Measurements from ENCODE around the gene RNF220. TPM values are rescaled to one million over a fixed set of nuclear protein-coding genes. Genes with fewer than 3 reads are reported as not detected.

Gene RNF220
- total RNA-seq, 1 experiment from 2014 or later = 72.9 TPM

- no peak for DNase-seq (ENCODE audit: low read depth)
These were observed 179.1 kb downstream of the RNF220 start for GRCh38 chr1:44584167-44584566.

GRCh38 chr1:44585315-44585920 is 180.4 kb downstream of the RNF220 start:
- no peak for DNase-seq (ENCODE audit: low read depth)

- no peak for DNase-seq (ENCODE audit: low read depth)
These were observed 182.9 kb downstream of the RNF220 start for GRCh38 chr1:44587796-44588460.

GRCh38 chr1:44588551-44589210 is 183.6 kb downstream of the RNF220 start:
- DNase-seq (ENCODE audit: low read depth) = no peak

GRCh38 chr1:44590475-44590874 is 185.4 kb downstream of the RNF220 start:
- DNase-seq (ENCODE audit: low read depth) = peak; percentile 12

GRCh38 chr1:44591381-44591780 is 186.3 kb downstream of the RNF220 start:
- no peak for DNase-seq (ENCODE audit: low read depth)

- DNase-seq (ENCODE audit: low read depth) = no peak
These were observed 187.4 kb downstream of the RNF220 start for GRCh38 chr1:44592208-44593145.

GRCh38 chr1:44594353-44594752 is 189.3 kb downstream of the RNF220 start:
- no peak for DNase-seq (ENCODE audit: low read depth)

GRCh38 chr1:44594871-44595735 is 190.0 kb downstream of the RNF220 start:
- peak; percentile 48 for DNase-seq (ENCODE audit: low read depth)

GRCh38 chr1:44596511-44596910 is 191.5 kb downstream of the RNF220 start:
- DNase-seq (ENCODE audit: low read depth) = no peak

GRCh38 chr1:44598167-44598566 is 193.1 kb downstream of the RNF220 start:
- no peak for DNase-seq (ENCODE audit: low read depth)

GRCh38 chr1:44602634-44603628 is 197.9 kb downstream of the RNF220 start:
- DNase-seq (ENCODE audit: low read depth) = no peak

GRCh38 chr1:44603718-44604117 is 198.7 kb downstream of the RNF220 start:
- DNase-seq (ENCODE audit: low read depth) = no peak

GRCh38 chr1:44604157-44604955 is 199.3 kb downstream of the RNF220 start:
- no peak for DNase-seq (ENCODE audit: low read depth)

- peak; percentile 20 for DNase-seq (ENCODE audit: low read depth)
These were observed 201.0 kb downstream of the RNF220 start for GRCh38 chr1:44605914-44606615.

GRCh38 chr1:44606701-44607281 is 201.7 kb downstream of the RNF220 start:
- no peak for DNase-seq (ENCODE audit: low read depth)

- peak; percentile 23 for DNase-seq (ENCODE audit: low read depth)
These were observed 203.1 kb downstream of the RNF220 start for GRCh38 chr1:44608141-44608540.

GRCh38 chr1:44609412-44609767 is 204.3 kb downstream of the RNF220 start:
- peak; percentile 64 for DNase-seq (ENCODE audit: low read depth)
